Endometrium (tissue), 2 donors: ENCODE data around the gene SLC35F4.

Experiments used
- FAIRE-seq: peaks from 2 replicates; lab custom pipeline; 2012; peaks lifted over from hg19 to GRCh38; lab: Jason Lieb, UNC
- donor health status: control.
- donor health status: control.

SLC35F4 gene

GRCh38 chr14:57848353-57848752 lies 17.5 kb downstream of the SLC35F4 start:
- FAIRE-seq, result no peak

- peak; percentile 33 for FAIRE-seq
Observed at GRCh38 chr14:57847706-57848105, 18.2 kb downstream of the SLC35F4 start.

- FAIRE-seq, result no peak
Observed at GRCh38 chr14:57847096-57847495, 18.8 kb downstream of the SLC35F4 start.

GRCh38 chr14:57846596-57846995 lies 19.3 kb downstream of the SLC35F4 start:
- FAIRE-seq, result no peak

GRCh38 chr14:57845802-57846531 lies 19.9 kb downstream of the SLC35F4 start:
- no peak for FAIRE-seq

- no peak for FAIRE-seq
Observed at GRCh38 chr14:57845316-57845715, 20.6 kb downstream of the SLC35F4 start.

GRCh38 chr14:57837267-57837666 lies 28.6 kb downstream of the SLC35F4 start:
- no peak for FAIRE-seq

- no peak for FAIRE-seq
Observed at GRCh38 chr14:57835766-57836165, 30.1 kb downstream of the SLC35F4 start.

- FAIRE-seq, result no peak
Observed at GRCh38 chr14:57834961-57835360, 30.9 kb downstream of the SLC35F4 start.

GRCh38 chr14:57834001-57834598 lies 31.8 kb downstream of the SLC35F4 start:
- peak; percentile 93 for FAIRE-seq

GRCh38 chr14:57833323-57833722 lies 32.6 kb downstream of the SLC35F4 start:
- no peak for FAIRE-seq

- FAIRE-seq, result no peak
Observed at GRCh38 chr14:57831981-57832380, 33.9 kb downstream of the SLC35F4 start.

- FAIRE-seq, result no peak
Observed at GRCh38 chr14:57828713-57829112, 37.2 kb downstream of the SLC35F4 start.

GRCh38 chr14:57823015-57823660 lies 42.8 kb downstream of the SLC35F4 start:
- no peak for FAIRE-seq

- FAIRE-seq, result no peak
Observed at GRCh38 chr14:57822081-57822480, 43.8 kb downstream of the SLC35F4 start.

GRCh38 chr14:57820581-57820980 lies 45.3 kb downstream of the SLC35F4 start:
- FAIRE-seq, result no peak

GRCh38 chr14:57818511-57818910 lies 47.4 kb downstream of the SLC35F4 start:
- no peak for FAIRE-seq

GRCh38 chr14:57816568-57817284 lies 49.2 kb downstream of the SLC35F4 start:
- no peak for FAIRE-seq

- FAIRE-seq, result no peak
Observed at GRCh38 chr14:57814726-57815125, 51.2 kb downstream of the SLC35F4 start.

- no peak for FAIRE-seq
Observed at GRCh38 chr14:57812741-57813140, 53.2 kb downstream of the SLC35F4 start.

- no peak for FAIRE-seq
Observed at GRCh38 chr14:57811998-57812546, 53.8 kb downstream of the SLC35F4 start.

GRCh38 chr14:57809808-57810207 lies 56.1 kb downstream of the SLC35F4 start:
- FAIRE-seq, result no peak
